Measurements from ENCODE around the gene TM9SF1.
A peak's percentile ranks its signal among the peaks of the same experiment; 100 is the strongest.
"Not testable (repeated sequence)": the region's sequence is repeated elsewhere in the genome, so short reads cannot be mapped to it uniquely, and the experiment has no call there.

Gene TM9SF1

DNA sequence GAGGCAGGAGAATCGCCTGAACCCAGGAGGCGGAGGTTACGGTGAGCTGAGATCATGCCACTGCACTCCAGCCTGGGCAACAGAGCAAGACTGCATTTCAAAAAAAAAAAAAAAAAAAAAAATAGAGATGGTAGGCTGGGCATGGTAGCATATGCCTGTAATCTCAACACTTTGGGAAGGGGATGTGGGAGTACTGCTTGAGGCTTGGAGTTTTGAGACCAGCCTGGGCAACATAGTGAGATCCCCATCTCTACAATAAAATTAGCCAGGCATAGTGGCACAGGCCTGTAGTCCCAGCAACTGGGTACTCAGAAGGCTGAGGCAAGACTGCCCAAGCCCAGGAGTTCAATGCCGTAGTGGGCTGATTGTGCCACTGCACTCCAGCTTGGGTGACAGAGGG, 27.7 kb upstream of the TM9SF1 start:
- not testable (repeated sequence) for FAIRE-seq

DNA sequence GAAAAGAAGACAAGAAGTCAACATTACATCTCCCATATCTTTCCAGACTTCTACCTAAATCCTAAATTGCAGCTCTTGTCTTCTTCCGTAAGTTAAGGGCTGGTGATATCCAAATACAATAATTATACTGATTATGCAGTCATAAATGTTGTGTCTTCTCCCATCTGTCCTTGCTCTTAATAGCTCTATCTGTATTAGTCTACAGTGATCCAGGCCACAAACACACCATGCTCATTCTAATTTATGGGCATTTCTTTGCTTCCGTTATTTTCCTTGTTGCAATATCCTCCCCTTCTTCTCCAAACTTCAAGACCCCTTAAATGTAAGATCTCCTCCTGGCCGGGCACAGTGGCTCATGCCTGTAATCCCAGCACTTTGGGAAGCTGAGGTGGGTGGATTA, 24.3 kb upstream of the TM9SF1 start:
- FAIRE-seq, result no peak

DNA sequence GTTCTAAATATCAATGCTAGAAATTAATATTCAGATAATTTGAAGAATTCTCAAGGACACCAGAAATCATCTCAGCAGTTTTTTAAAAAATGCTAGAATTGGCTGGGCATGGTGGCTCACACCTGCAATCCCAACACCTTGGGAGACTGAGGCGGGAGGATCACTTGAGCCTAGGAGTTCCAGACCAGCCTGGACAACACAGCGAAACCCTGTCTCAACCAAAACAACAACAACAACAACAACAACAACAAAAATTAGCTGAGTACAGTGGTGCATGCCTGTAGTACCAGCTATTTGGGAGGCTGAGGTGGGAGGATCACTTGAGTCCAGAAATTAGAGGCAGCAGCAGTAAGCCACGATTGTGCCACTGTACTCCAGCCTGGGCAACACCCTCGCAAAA, 23.8 kb upstream of the TM9SF1 start:
- FAIRE-seq, result no peak

DNA sequence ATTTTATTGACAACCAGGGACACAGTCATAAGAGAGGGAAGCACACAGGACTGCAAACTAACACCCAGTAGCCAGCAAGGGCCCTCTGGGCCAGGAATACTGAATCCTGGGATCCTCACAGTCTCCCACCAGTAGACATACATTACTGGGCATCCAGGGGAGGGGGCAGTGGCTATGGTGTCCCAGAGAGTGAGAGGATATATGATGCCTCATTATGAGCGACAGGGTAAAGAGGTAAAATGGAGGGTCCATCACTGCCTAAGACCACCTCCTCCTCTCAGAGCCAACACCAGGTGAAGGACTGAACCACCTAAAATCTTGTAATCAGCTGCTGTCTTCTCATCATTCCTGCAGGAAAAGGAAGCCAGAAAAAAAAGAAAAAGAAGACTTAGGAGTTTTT, 21.6 kb upstream of the TM9SF1 start:
- FAIRE-seq, result not testable (repeated sequence)

DNA sequence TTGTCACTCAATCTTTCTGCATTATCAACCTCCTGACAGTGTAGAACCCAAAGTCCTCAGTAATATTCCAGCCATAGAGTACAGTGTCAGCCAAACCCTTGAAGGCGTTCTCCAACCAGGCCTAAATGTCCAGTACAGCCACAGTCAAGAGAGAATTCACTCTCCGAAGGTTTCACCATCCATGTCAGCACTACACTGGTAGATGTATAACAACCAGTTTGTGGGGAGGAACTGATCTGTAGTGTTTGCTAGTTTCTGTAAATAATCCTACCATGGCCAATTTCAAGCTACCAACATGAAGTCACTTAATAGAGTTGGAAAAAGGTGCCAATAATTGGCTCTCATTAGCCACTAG, 21.1 kb upstream of the TM9SF1 start:
- FAIRE-seq, result no peak

DNA sequence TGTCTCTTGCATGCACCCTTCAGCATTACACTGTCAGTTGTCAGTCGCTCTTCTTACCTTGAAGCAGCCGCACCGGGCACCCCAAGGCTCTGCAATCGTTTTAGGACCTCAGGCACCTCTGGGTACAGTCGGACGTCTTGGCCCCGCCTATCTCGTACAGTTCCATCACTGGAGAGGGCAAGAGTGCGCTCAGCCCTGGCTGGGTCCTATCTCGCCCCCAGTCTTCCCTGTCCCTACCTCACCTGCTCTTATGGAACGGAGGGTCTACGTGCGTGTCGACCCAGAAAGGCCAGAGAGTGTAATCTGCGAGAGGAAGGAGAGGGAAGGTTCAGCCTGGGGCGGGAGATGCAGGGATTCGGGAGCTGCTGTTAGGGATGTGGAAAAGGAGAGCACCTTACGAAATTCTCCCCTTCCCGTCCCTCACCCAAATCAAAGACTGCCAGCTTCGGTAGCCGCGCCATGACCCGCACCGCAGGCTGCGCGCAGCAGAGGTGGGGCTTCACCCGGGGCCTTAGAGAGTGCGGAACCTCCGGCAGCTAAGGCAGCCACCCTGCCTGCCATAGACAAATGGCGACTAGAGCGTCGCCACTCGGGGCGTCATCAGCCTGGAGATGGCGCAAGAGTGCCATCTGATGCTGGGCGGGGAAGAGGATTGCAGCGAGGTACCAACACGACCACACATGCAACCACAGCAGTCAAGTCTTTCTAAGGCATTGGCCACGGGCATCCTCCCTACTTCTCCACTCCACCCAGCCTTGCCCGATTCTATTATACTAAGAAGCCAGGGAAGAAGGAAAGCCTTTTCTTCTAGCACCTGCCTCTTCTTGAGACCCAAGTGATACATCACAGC, 20.5 kb upstream of the TM9SF1 start, which contains the start of gene MDP1:
Gene MDP1, minus strand, starts transcription at position 572 of the 850 bp plus-strand sequence. Its CDS starts 111 bp downstream, at position 461.
- FAIRE-seq, result no peak

DNA sequence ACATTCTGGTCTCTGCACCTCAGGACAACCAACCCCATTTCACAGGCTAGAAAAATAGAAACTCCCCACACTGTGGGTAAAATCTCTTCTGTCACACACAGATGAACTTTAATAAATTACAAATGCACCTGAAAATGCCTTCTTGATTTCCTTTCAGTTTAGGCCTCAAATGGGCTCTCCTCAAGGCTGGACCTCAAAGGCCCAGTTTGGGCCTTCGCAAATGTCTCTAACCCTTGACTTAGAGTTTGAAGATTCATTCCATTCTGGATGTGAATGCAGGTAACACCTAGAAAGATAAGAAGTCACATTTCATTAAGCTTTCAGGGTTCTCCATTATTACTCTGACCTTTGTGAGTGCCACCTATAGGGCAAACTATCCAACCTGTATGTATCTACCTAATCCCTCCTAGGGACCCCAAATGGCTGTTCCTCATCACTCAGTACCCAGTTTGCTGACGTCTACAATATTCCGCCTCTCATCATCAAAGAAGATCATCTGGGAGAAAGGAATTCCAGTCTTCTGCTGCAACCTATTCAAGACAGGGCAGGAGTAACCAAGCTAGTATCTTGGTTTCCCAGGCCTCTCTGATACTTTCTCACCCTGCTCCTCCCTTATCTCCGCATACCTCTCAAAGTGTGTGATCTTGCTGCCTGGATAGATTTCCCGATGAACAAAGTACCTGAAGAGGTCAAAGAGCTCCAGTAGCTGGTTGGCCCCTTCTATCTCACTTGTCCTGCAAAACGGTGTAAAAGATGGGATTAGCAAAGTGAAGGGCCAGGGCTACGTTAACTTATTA, 18.8 kb upstream of the TM9SF1 start:
- no peak for FAIRE-seq

DNA sequence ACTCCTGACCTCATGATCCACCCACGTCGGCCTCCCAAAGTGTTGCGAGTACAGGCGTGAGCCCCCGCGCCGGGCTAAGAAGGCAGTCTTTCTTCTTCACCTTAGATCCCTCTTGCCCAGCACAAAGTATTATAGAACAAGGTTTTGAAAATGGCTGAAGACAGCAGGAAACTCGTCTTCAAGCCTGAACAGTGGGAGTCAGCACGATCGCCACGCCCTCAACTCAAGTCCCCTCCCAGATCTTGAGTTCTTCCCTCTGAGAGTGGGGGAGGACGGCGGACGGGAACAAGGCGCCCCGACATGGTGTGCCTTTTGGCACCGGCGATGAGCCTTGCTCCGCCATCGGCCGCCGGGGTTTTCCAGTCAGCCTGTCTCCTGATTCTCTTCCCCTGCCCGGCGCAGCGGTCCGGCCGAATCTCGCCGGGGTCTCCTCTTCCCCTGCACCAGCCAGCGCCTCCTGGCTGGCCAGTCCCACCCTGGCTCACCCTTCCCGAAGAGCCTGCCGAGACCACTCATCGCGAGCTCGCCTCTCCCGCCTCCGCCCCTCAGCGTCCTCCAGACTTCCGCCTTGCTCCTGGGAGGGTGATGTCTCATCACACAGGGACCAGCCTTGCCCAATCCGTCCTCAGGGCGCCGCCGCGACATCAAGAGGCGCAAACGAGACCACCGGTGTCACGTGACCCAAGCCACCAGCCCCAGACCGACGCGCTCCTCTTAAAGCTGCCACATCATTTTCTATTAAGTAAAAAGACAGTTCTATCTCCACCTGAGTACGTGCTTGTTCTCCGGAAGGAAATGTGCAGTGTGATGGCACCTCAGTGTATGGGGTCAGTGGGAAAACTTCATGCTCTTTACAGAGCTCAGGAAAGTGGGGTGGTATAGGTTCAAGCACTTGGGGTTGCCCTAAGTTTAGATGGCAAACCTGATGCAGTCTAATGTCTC, 18.0 kb upstream of the TM9SF1 start, which contains the start of gene CHMP4A:
Gene CHMP4A, minus strand, starts transcription at position 565 of the 942 bp plus-strand sequence. Its CDS starts 49 bp downstream, at position 516.
- FAIRE-seq, result peak; percentile 62

DNA sequence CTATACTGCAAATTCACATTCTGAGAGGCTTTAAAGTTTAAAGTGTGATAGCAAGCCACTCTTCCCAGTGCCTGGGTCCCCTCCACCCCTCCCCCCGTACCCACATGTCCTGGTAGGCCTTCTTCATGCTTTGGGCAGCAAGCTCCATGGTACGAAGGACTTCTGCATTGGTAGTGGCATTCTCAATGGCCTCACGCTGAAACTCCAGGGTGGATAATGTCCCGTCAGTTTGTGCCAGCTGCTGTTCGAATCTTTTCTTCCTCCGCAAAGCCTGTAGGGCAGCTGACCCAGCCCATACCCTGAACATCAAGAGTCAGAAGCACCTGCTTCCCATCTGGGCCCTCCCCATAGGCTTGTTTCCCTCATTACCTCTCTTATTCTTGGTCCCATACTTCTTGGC, 16.1 kb upstream of the TM9SF1 start:
- no peak for FAIRE-seq

DNA sequence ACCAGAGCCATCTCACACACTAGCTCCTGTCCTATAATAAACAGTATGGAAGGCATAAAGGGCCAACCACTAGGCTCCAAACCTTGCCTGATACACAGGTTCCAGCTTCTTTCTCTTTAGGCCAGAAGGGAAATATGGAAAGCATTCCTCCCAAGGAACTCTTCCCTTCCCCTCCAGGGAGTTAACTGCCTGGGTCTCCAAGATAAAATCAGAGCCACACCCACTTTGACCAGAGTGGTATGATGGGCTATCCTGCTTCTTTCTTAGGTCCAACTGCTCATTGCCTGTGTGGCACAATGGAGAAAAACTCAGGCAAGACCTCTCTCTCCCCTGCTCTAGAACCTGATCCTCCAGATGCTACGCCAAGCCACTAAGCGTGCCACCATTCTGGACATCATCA, 12.4 kb upstream of the TM9SF1 start:
- no peak for FAIRE-seq

DNA sequence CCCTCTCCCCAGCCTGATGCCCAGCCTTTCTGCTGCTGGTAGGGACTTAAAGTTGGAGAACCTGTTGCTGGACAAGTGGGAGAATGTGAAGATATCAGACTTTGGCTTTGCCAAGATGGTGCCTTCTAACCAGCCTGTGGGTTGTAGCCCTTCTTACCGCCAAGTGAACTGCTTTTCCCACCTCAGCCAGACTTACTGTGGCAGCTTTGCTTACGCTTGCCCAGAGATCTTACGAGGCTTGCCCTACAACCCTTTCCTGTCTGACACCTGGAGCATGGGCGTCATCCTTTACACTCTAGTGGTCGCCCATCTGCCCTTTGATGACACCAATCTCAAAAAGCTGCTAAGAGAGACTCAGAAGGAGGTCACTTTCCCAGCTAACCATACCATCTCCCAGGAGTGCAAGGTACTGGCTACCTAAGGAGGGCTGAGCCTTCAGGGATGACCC, 11.9 kb upstream of the TM9SF1 start:
- FAIRE-seq, result no peak

DNA sequence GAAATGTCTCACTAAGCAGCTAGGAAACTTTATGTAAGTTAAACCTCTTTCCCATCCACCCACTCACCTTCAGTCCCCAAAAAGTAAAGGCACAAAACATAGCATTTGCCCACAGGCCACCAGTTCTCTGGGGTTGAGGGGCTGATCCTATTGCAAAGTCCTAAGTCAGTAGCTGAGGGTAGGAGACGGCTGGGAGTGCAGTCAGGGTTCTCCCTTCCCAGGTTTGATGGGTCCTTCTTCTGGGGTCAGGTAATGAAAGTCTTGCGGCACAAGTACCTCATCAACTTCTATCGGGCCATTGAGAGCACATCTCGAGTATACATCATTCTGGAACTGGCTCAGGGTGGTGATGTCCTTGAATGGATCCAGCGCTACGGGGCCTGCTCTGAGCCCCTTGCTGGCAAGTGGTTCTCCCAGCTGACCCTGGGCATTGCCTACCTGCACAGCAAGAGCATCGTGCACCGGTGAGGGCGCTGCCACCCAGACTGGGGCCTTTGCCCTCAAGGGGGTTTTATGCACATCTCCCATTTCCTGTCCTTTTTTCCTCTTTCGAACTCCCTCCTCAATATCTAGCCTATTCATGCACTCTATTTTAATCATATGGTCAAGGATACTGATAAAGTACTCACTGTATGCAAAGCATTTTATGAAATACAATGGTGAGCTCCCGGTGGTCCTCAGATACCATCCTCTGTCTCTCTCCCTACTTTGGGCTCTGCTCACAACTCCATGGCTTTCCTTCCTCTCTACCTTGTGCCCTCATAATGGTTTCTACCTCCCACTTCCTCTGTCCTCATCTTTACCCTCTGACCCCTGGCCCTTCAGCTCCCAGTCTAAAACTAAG, 11.2 kb upstream of the TM9SF1 start:
- FAIRE-seq, result no peak

DNA sequence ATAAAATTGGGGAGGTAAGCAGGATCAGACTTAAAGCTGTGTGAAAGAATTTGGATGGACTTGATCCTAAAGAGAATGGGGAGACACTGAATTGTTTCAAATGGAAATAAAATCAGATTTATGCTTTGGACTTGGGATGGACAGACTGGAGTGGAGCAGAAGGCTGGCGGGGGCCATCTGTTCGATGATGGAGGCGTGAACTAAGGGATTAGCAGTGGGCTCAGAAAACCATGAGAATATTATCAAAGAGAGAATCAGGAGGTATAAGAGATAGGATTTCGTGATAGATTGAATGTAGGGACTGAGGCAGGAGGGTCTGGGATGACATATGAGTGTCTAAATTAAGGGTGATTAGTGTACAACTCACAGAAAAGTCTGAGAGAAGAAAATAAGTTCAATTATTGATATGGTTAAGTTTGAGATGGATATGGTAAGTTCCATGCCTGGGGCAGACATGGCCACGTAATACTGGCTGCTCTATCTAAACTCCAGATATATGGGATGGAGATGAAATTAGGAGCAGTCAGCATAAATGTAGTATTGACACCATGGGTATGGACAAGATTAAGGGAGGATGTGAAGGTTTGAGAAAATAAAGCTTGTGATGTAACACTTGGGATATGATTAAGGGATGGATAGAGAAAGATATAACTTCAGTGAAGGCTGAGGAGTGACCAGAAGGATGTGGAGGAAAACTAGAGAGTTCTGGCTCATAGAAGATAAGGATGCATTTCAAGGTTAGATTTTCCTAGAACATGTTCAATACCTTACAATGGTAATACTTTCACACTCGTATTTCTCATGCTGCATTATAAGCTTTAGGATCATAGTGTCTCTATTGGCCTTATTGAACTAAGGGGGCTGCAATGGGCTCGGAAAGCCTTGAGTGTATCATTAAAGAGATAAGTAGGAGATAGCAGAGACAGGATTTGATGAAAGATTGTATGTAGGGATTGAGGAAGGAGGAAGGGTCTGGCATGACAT, 9.2 kb upstream of the TM9SF1 start:
- FAIRE-seq, result no peak

DNA sequence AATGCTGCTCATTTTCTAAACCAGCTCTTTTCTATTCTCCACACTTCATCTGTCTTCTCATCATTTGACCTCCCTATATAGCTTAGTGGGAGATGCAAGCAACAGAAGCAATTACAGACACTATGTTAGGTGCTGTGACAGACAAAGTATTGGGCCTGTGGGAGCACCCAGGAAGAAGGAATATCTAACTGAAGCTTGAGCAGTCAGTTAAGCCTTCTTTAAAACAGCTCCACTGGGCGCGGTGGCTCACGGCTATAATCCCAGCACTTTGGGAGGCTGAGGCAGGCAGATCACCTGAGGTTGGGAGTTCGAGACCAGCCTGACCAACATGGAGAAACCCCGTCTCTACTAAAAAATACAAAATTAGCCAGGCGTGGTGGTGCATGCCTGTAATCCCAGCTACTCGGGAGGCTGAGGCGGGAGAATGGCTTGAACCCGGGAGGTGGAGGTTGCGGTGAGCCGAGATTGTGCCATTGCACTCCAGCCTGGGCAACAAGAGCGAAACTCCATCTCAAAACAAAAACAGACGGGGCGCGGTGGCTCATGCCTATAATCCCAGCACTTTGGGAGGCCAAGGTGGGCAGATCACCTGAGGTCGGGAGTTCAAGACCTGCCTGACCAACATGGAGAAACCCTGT, 8.1 kb upstream of the TM9SF1 start:
- FAIRE-seq, result not testable (repeated sequence)

DNA sequence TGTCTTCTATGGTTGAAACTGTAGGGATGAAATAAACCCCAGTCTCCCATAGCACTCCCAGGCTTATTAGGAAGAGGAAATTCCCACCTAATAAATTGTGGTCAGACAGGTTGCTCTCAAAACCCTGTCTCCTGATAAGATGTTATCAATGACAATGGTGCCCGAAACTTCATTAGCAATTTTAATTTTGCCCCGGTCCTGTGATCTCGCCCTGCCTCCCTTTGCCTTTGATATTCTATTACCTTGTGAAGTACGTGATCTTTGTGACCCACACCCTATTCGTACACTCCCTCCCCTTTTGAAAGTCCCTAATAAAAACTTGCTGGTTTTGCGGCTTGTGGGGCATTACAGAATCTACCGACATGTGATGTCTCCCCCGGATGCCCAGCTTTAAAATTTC, 7.3 kb upstream of the TM9SF1 start:
- not testable (repeated sequence) for FAIRE-seq

DNA sequence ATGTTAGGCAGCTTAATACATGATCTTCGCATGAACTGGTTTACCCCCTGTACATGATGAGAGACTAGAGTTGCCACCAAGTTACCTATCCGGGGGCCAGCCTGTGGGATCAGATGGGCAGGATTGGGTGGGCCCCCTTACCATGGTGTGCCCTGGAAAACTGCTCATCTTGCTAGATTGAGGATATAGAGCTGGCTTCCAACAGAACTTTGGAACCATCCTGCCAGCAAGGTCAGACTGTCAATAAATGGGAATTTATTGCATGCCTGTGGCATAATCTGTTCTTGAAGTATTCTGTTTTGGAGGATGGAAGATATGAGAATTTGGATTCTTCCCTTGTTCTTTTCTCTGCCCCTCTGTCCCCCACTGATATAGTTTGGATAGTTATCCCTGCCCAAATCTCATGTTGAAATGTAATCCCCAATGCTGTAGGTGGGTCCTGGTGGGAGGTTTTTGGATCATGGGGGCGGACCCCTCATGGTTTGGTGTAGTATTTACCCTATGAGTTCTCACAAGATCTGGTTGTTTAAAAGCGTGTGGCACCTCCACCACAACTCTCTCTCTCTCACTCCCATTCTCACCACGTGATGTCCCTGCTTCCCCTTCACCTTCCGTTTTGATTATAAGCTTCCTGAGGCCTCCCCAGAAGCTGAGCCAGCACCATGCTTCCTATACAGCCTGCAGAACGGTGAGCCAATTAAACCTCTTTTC, 3.7 kb upstream of the TM9SF1 start:
- no peak for FAIRE-seq

DNA sequence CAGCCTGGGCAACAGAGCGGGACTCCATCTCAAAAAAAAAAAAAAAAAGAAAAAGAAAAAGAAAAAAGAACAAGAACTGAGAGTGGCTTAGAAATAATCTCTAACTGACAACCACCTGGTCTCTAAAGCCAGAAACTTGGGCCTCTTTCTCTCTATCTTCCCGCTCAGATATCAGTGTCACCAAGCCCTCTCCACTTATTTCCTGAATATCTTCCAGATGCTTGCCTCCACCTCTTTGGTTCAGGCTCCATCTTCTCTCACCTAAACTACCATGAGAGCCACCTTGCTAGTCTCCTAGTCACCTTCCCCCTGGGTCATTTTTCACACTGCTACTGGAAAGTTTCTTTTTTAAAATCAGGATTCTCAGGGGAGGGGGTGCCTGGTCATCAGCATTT, 1.8 kb upstream of the TM9SF1 start:
- FAIRE-seq, result no peak

DNA sequence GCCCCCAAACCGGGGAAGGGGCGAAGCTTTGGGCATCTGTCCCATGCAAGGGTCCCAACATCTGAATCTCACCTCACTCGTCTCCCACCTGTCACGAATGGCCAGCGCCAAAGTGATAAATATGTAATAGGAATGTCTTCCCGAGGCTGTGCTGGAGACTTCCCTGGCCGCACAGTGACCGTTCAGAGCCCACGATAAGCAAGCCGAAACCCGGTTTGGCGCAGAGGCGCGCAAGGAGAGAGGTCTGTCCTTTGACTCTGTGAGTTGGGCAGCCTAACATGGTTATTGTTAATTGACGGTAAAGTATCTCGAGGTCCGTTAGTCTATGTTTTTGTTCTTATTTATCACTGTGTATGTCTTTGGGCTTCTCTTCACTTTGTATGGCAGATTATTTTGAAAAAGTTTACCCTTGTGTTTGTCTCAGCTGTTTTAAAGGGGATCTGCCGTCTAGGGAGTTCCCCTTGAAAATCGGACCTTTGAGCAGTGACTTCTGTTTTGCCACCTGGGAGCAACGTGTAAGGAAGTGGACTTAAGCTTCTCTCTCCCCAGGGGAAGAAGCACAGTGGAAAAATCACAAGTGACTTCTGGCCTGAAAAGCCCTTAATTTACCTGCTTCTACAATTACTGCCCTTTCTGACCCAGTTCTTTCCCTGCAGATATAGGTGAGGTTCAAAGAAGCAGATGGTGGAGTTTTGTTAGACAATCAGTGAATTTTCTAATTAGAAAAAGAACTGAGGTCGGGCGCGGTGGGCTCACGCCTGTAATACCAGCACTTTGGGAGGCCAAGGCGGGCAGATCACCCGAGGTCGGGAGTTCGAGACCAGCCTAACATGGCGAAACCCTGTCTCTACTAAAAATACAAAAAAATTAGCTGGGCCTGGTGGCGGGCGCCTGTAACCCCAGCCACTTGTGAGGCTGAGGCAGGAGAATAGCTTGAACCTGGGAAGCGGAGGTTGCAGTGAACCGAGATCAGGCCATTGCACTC, 1.1 kb upstream of the TM9SF1 start:
- FAIRE-seq, result no peak
